HG03354 (cell line): ENCODE results near the gene RHCG.

ENCODE experiments used
- ATAC-seq: cut with Tn5 transposase; IDR thresholded peaks from one replicate; pipeline ENCODE4 v1.9.1; 2021; ENCODE audit warnings: mild to moderate bottlenecking; ENCODE audit not compliant: unreplicated experiment, poor library complexity, severe bottlenecking

Gene RHCG

DNA sequence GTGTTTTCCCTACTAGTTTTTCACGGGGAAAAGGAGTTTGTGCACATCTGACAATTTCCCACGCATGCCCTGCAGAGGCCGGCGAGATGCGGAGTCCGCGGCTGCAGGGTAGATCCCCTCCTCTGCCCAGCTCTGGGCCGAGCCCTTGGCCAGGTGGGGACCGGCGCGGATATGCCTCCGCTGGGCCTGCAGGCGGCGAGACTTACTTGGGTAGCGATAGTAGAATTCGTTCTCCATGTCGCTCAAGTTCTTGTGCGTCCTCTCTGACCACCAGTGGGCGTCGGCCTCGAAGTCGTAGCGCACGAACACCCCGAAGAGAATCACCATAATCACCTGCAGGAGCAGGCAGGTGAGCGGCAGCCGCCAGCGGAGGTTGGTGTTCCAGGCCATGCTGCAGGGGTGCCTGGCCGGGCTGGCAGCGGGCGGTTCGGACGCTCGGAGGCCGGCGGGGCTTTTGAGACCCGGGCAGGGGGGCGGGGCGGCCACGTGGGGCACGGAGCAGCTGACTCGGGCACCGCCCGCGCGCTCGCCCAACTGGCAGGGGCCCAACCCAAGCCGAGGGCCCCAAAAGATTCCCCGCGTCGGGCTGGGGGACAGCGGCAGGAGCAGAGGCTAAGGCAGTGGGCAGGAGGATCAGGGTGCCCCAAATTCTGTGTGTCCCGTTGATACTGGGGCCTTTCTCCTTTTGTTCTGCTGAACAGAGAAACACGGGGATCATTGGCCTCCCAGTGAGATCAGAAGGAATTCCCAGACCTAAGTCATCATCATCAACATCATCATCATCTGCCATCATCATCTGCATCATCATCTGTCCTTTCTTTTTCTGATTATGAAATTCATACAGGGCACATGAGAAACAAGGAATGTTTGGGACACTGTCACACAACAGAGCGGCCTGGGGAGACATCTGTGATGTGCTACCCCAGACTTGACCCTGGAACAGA lies at the start of gene RHCG:
Gene RHCG (minus strand): TSS at position 429 of the 944 bp plus-strand sequence. CDS start 39 bp downstream, at position 390.
- ATAC-seq: no peak

DNA sequence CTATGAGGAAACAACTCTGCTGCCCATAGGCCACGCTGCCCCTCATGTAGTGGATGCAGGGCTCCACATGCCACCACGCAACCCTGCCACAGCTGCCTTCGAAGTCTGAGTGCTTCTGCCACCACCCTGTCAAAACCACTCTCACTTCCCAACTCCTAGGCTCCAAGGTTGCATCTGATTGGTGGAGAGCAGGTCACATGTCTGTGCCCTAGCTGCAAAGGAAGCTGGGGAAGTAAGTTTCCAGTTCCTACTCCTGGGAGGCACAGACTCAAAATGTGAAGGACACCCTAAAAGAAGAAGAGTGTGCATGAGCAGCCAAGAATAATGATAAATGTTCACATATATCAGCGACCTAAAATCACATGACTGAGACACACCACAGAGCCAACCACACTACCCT lies 47.0 kb upstream of the RHCG start:
- no peak for ATAC-seq

DNA sequence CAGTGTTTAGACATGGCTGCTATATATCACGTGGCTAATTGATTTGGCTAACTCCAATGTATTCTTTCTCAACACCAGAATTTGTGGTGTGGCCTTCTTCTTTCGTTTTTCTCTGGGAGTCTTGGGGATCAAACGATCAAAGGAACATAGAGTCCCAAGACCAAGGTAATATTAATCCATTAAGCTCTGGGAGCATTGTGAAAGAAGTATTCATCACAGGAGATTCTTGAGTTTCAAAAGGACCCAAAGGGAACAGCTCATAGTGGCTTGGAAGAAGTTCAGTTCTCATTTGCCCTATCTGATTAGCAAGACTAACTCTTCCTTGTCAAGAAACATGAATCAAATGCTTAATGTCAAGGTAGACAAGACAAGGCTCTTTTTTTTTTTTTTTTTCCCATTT lies 46.0 kb upstream of the RHCG start:
- ATAC-seq: no peak

DNA sequence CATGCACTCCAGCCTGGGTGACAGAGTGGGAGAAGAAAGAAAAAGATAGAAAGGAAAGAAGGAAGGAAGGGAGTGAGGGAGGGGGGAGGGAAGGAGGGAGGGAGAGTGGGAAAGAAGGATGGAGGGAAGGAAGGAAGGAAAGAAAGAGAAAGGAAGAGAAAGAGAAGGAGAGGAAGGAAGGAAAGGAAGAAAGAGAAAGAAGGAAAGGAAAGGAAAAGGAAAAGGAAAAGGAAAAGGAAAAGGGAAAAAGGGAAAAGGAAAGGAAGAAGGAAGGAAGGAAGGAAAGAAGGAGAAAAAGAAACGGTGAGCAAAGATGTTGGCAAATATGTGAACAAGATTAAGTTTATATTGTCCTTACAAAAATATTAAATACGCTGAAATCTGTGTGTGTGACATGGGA lies 42.6 kb upstream of the RHCG start:
- ATAC-seq: no peak

DNA sequence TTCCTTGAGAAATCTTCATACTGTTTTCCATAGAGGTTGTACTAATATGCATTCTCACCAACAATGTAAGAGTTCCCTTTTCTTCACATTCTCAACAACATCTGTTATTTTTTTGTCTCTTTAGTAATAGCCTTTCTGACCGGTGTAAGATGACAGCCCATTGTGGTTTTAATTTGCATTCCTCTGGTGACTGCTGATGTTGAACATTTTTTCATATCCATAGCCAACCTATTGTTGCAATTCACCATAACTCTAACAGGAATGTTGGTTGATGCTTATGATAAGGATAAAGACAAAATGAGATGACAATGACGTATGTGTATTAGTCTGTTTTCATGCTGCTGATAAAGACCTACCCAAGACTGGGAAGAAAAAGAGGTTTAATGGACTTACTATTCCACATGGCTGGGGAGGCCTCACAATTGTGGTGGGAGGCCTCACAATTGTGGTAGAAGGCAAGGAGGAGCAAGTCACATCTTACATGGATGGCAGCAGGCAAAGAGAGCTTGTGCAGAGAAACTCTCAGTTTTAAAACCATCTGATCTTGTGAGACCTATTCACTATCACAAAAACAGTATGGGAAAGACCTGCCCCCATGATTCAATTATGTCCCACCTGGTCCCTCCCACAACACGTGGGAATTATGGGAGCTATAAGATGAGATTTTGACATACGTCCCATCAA lies 37.6 kb upstream of the RHCG start:
- no peak for ATAC-seq

DNA sequence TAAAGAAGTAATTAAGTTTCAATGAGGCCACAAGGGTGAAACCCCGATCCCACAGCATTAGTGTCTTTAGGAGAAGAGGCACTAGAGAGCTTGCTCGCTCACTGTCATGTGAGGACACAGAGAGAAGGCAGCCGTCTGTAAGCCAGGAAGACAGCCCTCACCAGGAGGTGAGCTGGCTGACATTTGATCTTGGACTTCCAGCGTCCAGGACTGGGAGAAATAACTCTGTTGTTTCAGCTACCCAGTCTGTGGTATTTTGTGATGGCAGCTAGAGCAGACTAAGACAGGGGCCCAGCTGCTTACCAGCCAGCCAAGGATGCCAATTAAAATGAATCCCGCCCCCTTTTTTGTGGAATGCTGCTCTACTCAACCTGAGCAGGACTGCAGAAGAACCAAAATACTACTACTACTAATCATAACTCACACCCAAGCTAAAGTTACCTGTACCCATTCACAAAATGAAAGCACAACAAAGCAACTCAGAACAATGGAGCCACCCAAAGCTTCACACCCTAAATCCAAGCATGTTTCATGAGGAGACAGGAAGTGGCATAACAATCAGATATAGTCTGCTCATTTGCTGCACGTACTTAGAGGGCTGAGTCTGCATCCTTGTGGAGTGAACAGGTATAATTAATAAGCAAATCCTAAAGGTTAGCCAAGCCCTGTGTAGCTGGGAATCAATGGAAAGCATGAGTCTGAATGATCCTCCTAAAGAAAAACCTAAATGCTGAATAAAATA lies 35.6 kb upstream of the RHCG start:
- ATAC-seq: no peak

DNA sequence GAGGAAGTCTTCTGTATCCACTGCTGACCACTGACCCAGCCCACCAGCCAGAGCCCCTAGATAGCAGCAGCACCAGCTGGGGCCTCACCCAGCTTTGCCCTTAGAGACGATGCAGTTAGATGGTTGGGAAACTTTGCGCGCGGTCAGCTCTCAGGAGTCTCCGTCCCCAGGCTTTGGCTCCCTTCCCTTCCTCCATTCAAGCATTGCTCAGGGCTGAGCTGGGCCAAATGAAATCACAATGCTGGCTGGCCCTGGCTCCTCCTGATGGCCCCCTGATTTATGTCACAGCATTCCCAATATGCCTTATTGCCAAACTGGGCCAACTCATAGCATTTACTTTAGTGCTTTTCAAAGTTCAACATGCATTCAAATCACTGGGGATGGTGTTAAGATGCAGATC lies 34.6 kb upstream of the RHCG start:
- no peak for ATAC-seq

DNA sequence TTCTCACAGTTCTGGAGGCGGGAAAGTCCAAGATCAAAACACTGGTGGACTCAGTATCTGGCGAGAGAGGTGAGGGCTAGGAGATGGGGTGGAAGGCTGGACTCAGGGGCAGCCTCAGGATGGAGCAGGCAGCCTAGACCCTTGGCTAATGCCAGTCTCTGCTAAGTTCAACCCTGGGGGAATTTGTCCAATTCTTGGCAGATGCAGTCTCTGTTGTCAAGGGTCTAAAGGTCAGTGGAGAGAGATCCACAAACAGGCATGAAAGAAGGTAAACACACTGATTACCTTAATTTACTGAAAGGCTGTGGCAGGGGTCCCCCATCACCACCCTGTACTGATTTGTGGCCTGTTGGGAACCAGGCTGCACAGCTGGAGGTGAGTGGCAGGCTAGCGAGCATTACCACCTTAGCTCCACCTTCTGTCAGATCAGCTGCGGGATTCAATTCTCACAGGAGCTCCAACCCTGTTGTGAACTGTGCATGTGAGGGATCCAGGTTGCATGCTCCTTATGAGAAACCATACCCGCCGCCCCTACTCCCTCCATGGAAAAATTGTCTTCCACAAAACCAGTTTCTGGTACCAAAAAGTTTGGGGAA lies 32.5 kb upstream of the RHCG start:
- no peak for ATAC-seq

DNA sequence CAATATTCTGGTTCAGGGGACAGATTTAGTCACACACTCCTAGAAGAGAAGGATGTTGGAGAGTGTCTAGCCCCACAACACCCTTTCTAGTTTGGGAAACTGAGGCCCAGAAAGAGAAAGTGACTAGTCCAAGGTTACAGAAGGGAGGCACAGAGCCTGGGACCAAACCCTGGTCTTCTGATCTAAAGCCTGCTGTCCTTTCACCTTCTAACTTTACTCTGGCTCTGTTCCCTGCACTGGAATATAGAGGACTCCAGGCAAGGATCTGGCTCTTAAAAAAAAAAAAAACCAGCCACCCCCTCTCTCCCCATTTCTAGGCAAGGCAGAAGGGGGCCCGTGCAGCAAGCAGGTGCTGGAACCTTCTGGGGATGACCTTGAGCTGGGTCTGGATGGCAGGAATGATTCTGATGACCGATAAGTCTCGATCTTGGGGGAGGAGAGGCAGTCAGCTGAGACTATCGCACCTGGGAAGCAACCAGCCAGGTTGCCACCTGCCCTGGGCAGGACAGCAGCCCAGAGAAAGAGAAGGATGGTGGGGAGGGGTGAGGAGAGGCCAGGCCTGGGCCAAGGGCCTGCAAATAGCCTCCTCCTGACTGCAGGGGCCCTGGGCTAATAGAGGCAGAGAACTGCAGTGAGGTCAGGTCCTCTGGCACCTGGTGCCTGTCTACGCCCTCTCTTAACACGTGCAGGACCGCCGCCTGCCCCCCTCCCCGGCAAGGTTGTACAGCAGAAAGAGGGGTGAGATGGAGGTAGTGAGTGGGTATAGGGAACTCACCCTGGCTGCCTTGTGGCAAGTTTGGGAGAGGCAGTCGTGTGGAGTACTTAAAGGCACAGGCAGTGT lies 30.4 kb upstream of the RHCG start:
- ATAC-seq: no peak

DNA sequence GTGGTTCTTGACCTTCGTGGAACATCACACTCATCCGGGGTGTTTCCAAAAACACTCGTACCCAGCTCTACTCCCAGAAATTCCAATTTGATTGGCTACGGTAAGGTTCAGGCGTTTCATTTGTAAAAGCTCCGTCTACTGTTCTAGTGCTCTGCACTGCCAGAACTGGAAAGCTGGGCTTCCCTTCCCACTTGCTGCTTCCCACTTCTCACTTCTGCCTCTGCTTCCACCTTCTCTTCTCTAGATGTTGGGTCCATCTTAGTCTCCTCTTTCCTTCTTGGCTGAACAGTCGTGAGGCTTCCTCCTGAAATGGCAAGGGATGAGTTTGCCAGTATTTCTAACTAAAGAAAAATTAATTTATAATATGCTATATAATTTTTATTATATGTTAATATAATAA lies 29.8 kb upstream of the RHCG start:
- ATAC-seq: no peak

DNA sequence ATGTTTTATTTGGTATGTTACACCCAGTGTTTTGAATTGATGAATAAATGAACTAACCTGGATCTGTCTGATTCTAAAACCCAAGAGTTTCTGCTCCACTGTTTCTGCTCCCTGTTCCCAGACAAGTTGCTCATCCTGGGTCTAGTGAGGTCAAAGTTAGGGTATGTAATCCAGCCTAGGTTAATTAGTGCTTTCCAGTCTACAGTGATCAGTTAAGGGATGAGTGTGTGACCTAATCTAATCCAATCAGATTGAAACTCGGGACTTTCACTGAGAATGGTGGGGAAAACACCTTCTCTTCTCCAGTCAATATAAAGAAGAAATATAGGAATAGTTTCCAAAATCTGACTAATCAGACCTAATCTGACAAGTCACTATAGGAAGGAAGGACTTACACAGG lies 27.8 kb upstream of the RHCG start:
- no peak for ATAC-seq

DNA sequence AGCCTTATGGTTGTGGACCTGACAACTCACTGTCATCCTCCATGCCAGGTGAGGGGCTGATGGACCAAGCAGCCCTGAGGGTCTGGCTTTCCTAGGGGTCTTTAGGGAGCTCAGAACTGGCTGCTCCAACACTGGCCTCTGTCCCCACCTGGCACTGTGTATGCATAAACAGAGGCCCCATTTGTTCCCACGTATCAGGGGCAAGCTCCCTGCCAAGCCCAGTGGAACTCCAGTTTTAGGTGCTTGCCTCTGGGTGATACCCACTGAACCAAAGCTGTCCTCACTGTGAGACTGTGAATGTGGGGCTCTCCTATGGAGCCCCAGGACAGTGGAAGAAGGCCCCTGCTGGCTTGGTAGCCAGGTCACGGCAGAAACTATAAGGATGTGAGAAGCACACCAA lies 26.7 kb upstream of the RHCG start:
- ATAC-seq: no peak

DNA sequence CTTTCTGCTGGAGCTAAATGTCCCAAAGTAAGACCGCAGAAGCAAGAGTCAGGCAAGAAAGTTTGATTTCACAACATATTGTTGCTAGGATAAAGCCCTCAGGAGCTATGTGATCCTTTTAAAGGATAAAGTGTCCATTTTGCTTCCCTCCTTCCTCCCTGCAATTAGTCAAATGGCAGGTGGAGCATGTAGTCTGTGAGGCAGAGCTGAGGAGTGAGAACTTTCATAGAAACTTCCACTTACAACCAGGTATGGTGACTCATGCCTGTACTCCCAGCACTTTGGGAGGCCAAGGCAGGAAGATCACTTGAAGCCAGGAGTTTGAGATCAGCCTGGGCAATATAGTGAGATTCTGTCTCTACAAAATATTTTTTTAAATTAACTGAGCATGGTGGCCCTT lies 25.2 kb upstream of the RHCG start:
- ATAC-seq: no peak

DNA sequence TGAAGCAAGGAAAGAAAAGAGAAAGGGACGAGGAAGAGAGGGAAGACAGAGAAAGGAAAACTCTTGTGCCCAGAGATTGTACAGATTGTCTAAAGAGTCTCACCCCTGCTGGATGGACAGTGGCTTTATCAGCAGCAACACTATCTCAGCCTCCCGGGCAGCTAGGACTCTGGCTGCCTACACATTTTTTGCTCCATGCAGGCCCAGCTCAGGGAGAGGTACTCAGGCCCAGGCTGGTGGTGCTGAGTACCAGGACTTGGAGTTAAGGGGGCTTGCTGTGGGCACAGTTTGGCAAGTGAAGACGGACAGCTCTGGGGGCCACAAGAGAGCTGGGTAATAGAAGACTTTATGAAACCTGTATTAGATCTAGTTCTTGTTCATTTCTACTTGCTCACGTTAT lies 19.1 kb upstream of the RHCG start:
- no peak for ATAC-seq

DNA sequence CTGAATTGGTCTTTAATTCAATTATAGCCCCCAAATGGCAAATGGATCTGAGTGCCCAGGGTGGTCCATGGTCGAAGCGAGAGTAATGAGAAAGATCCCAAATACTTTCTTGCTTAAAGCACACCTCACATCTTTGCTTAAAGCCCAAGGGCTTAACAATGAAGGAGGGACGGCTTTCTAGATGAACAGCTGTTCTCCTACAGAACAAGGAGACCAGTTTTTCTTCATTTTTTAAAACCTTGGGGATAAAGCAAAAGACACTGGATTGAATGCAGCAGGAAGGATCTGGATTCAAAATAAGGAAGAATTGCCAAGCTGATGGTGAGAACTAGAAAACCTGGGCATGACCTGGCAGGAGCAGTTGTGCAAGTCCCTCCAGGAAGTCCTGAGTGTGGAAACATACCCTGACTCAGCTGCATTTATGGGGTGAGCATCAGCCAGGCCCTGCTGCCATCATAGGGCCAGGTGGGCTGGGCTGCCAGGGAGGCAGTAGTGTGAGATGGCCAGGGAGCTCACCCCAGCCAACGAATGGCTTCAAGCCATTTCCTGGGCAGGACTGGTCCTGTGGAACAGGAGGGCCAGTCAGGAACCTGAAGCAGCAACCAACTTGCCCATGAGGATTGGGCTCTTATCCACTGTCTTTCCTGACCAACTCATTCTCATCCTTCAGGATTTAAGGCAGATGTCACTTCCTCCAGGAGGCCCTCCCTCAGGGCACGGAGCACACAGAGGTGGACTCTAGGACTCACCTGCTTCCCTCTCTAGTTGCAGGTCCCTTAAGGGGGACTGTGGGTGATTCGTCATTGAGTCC lies 18.4 kb upstream of the RHCG start:
- ATAC-seq: no peak

DNA sequence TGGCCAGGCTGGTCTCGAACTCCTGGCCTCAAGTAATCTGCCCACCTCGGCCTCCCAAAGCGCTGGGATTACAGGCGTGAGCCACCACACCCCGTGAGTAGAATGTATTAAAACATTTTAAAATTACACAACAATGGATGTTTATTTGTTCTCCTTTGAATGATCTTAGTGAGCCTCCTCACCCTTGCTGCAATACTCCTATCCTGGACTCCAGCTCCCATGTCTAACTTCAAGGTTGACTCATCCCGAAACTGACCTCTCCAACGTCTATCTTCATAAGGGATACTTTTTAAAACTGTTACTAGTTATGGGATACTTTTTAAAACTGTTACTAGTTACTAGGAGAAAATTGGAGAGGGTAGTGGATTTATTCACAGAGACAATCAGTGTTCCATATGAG lies 17.8 kb upstream of the RHCG start:
- no peak for ATAC-seq

DNA sequence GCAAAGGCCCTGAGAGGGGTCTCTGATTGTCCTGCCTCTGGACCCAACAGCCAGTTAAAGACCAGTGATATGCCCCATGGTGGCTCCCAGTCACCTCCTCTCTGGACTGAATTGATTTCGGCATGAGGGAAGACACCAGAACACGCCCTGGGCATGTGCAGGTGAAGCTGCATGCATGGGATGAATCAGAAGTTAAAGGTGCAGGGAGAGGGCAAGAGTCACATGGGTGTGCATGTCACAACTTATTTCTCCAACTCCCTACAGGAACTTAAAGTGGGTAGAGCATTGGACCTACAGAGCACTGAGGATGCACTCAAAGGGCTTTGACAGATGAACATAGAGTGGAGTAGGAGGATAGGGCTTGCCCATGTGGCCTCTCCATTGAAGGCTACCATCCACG lies 16.9 kb upstream of the RHCG start:
- ATAC-seq: no peak

DNA sequence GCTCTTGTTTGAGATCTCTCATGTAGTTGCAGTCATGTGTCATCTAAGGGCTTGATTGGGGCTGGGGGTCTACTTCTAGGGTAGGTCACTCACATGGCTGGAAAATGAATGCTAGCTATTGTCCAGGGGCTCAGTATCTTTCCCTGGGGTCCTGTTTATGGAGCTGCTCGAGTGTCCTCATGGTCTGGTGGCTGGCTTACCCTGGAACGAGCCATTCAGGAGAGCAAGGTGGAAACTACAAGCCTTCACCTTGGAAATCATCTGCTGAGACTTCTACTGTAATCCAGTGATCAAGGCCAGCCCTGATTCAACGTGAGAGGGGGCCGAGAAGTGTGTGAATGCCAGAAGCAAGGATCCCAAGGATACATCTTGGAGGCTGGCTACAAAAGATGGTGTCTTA lies 16.2 kb upstream of the RHCG start:
- ATAC-seq: no peak
